HPDE6-E6E7 (cell line): ENCODE measurements around the gene MEN1.

Source experiments
- DNase-seq: peaks from one replicate; pipeline ENCODE4 v3.0.0; 2011; ENCODE audit warnings: missing footprints; ENCODE audit errors: extremely low spot score

Gene MEN1

GRCh38 chr11:64762674-64763525 is 47.5 kb downstream of the MEN1 start:
- DNase-seq: peak; percentile 65

GRCh38 chr11:64762277-64762673 is 48.1 kb downstream of the MEN1 start:
- peak; percentile 54 for DNase-seq

DNA sequence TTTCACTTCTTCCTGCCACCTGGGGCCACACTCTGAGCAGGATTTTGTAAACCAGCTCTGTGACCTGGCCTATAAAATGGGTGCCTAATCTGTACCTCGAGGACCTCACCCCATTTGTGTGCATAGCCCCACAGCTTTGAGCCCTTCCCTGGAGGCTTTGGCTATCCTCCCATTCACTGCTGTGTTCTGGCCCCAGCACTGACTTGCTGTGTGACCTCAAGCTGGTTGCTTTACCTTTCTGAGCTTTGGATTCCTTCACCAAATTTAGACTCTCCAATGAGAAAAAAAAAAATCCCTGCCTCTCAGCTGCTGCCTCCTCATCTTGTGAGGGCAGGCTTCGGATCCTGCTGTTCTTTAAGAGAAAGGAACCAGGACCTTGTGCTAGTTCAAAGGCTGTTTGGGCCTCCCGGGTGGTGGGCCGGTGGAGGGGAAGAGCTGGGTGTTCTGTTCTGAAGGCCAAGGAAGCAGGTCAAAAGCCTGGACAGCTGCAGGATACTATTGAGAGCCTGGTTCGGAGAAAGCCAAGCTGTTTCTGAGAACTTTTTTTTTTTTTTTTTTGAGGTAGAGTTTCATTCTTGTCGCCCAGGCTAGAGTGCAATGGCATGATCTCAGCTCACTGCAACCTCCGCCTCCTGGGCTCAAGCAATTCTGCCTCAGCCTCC is 49.5 kb downstream of the MEN1 start:
- DNase-seq: no peak

DNA sequence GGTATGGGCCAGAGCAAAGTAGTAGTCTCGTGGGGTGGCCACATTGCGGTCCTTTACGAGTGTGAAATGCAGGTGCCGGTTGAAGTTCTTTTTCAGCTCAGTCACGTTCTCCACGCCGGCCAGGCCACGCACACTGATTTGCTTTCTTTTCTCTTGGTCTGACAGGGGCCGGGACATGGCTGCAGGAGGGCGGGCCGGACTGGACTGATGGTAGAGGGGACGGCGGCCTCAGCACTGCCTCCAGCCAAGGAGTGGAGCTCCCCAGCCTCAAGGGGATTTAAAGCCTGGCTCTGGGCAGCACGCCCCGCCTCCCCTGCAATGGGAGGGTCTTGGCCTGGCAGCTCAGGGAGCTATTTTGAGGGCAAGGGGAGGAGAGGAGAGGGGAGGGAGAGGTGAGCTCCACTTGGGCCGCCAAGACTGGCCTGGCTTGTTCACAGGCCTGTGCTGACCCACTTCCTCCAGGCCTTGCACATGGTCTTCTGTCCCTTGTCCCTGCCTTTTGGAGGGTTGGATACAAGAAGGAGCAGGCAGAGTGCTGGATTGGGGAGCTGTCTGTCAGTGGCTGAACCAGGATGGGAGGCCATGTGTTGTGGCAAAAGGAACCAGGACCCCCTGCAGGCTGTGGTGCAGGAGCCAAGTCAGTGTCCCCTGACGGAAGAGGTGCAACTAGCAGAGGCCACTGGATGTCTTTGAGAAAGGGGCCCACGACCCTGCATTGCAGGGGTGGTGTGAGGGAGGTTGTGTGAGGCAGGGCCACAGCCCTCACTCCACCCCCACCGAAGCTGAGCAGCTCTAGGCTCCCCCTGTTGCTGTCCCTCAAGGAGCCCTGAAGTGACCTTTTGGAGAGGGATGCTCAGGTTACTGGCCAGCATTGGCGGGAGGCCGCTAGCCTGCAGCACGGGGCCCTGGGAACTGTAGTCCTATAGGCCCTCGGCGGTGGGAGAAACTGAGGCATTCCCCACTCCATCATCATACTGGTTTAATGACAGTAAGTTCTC is 50.3 kb downstream of the MEN1 start, which contains the start of gene PYGM:
PYGM (minus strand) TSS at position 253 of the 998 bp plus-strand sequence; CDS start at position 177, 76 bp downstream.
- no peak for DNase-seq

DNA sequence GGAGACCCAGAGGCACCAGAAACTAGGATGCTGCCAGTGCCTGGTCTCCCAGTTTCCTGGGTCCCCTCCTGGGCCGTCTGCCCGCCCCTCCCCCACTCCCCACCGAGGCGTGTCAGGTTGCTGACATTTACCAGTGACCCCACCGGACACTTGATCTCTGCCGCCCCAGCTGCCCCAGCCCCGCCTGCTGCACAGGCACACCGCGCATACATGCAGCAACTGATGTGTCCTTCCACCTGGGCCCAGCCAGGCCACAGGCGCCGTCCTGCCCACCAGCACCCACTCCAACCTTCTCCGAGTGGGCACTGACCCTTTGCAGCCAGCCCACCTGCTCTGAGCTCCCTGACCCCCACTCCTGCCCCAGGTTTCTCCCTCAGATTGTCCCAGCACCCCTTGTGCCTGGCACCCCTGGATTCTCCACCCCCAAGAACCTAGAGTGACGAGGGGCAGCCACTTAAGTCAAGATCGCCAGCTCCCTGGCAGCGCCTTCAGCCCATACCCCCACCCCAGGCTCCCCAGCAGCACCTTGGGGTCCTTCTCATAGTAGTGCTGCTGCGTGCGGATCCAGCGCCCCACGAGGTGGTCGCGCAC is 51.1 kb downstream of the MEN1 start:
- no peak for DNase-seq

- DNase-seq: no peak
These were observed 51.8 kb downstream of the MEN1 start for GRCh38 chr11:64758330-64759079.

DNA sequence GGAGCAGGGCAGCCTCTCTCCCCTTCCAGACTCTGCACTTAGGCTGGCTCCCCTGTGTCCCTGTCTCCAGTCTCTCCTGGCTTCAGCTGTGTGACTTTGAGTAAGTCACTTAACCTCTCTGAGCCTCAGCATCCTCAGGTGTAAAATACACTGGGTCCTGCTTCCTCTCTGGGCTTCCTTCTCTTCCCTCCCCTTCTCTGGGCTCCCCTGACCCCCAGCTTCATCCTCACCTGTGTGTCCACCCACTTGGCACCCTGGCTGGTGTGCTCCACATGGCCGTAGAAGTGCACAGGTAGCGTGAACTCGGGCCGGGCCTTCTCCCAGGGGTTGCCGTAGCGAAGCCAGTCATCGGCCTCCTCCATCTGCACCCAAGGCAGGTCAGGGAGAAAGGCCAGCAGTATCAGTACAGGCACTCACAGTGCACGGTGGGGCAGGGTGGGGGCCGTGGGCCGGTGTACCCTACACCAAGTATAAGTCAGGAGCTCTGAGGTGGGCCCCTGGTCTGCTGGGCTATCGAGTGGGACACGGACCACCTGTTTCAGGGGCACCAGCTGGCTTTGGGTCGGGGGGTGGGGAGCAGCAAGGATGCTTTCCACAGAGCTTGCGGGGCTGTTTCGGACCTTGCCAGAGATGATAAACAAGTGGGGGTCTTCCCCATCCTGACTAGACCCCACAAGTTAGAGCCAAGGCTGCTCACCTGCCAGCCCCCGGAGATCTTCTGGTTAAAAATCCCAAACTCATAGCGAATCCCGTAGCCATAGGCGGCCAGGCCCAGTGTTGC is 52.6 kb downstream of the MEN1 start:
- DNase-seq: no peak

DNA sequence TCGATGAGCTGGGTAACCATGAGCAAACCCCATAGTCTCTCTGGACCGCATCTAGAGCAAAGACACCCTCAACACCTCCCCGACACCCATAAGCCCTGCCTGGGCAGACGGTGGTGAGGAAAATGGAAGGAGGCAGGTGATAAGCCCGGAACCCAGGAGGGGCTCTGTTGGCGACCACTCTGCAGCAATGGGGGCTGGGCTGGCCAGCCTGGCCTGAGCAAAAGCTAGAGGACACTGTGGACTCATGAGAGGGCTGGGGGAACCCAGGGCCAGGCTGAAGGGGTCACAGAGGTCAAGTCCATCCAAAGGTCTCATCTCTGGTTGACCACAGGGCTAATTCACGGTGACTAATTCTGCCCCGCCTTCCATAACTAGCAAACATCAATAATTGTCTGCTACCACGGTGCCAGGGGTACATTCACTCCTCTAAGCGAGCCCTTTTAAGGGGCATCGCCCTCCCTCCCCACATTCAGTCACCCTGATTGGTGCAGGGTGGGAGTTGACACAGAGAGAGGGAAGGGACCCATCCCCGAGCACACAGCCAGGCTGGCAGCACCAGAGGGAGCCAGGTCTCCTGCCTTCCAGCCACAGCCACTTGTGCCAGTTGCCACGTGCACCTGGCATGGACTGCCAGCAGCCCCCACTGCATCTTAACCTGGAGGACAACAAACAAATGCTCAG is 54.5 kb downstream of the MEN1 start:
- DNase-seq: no peak

GRCh38 chr11:64754919-64755662 is 55.3 kb downstream of the MEN1 start:
- no peak for DNase-seq

GRCh38 chr11:64754124-64754918 is 56.0 kb downstream of the MEN1 start:
- DNase-seq: no peak
